HG03095 (cell line): ENCODE data around the gene LYPLAL1.
A peak's percentile ranks its signal among the peaks of the same experiment; 100 is the strongest.
"Not testable (repeated sequence)": the region's sequence is repeated elsewhere in the genome, so short reads cannot be mapped to it uniquely, and the experiment has no call there.

ENCODE experiments used
- ATAC-seq: cut with Tn5 transposase; IDR thresholded peaks from one replicate; pipeline ENCODE4 v1.9.1; 2021; ENCODE audit warnings: moderate library complexity; ENCODE audit not compliant: unreplicated experiment

LYPLAL1 gene

DNA sequence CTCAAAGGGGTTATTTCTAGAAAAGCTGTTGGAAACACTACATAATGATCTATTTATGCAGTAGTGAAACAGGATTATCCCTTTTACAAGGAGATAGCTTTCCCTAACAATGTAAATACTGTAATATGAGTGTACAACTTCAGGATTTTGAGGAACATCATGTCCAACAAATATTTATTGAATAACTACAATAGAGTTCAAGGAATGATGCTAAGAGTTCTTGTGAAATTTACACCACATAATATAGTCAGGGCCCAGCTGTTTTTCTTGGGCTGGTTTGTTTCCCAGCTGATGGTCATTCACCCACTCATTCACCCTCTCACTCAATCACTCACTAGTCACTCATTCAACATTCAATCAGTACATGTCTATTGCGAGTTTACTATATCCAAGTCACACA, 12.3 kb upstream of the LYPLAL1 start:
- ATAC-seq: no peak

DNA sequence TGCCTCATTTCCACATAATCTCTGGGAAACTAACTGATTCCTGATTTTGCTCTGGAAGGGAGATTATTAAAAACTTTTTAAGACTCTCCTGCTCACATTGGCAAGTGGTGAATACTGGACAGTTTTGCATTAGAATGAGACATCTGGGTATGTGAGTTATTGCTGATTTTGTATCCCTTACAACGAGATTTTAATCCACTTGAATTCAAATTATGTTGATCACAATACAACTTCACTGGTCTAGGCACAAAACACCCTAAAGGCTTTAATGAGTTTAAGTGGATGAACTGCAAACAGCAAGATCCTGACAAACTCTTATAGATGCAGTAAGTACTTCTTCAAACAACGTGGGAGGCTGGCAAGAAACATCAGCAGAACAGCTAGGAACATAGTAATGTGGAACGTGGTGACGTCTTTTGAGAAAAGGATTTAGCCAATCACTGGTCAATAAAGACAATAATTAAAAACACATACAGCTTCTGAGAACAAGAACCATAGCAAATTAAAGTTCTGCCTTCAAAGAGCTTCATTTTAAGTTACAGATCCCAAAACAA, 10.2 kb upstream of the LYPLAL1 start:
- no peak for ATAC-seq

GRCh38 chr1:219171192-219171935, 2.3 kb upstream of the LYPLAL1 start:
- no peak for ATAC-seq

DNA sequence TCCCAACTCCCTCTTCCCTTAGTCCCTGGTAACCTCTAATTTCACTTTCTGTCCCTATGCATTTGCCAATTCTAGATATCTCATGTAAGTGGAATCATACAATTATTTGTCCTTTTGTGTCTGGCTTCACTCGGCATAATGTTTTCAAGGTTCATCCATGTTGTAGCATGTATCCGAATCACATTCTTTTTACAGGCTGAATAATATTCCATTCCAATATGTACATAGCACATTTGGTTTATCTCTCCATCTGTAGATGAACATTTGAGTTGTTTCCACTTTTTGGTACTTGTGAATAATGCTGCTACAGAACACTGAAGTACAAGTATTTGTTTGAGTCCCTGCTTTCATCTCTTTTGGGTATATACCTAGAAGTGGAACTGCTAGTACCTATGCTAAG, 857 bp upstream of the LYPLAL1 start:
- ATAC-seq: no peak

- ATAC-seq: peak; percentile 2
Measured at GRCh38 chr1:219173434-219173757, 282 bp upstream of the LYPLAL1 start.

DNA sequence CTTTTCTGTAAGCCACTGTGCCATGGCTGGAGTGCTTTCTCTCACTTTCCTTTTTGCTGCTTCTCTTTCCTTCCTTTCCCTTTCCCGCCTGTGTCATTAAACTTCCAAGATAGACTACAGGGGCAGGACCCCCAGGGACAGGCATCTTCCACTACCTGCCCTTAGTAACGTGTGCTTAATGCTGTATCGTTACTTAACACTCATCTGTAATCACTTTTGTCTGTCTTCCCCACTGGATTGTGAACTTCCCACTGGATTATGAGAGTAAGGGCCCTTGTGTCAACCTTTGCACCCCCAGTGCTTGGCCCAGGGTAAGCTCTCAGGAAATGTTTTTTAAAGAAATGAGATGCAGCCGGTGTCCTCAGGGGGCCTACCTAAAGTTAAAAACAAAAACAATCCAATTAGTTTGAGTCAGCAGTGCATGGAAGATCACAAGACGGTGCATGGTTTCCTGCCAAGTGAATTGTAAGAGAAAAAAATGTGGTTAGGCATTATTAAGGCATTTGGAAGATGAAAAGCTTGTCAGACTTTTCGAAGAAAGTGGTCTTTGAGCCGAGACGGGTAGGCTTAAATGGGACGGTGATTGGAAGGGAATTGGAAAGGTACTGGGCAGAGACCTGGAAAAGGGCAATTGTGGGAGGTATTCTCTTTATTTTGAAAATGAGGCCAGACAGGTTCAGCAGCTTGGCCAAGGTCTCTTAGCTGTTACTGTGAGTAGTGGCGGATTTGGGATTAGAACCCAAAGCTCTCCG, 958 bp downstream of the LYPLAL1 start:
- ATAC-seq: peak; percentile 36

DNA sequence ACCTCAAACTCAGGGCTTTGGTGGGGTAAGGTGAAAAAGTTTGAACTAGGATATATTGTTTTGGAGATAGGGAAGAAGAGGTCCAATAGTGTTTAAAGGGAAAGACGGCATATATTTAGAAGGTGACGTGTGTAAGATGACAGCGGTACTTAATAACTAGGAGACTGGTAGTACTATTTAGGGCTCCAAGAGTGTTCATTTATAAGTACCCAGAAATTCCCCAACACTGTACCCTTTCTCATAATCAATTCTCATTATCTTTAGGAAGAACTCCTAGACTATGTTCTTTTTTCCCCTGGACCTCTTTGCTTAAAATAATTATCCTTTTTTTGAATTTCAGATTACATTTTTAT, 1.5 kb downstream of the LYPLAL1 start:
- ATAC-seq: no peak

- ATAC-seq: no peak
Measured at GRCh38 chr1:219176168-219176567, 2.5 kb downstream of the LYPLAL1 start.

GRCh38 chr1:219177363-219177762, 3.7 kb downstream of the LYPLAL1 start:
- peak; percentile 28 for ATAC-seq

- no peak for ATAC-seq
Measured at GRCh38 chr1:219177940-219178339, 4.3 kb downstream of the LYPLAL1 start.

DNA sequence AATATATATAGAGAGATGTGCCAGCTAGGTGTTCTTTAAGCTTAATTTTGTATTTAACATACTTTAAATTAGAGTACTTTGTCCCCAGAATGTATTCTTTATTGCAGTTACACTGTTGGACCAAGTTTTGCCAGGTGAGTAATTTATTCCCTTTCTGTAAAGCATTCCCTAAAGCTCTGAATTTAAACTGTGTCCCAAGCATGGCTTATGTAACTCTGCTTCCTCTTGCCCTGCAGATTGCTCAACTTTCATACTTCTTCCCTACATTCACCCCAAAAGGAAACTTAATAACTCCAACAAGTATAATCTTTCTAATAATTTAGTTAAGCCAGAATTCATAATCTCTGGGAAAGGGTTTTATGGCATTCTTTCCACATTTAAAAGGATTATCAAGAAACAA, 5.6 kb downstream of the LYPLAL1 start:
- no peak for ATAC-seq

DNA sequence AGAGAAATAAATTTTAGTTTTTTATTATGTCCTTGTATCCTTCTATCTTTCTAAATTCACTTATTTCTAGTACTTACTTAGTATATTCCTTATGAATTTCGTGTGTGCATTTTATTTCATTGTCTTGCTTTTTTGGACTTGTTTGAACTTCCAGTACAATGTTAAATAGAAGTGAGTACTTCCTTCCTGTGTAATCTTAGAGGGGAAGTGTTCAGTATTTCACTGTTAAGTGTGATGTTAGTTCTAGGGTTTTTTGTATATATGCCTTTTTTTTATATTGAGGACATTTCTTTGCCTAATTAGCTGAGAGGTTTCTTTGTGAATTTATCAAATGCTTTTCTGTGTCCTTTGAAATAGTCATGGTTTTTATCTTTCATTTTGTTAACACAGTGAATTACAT, 10.7 kb downstream of the LYPLAL1 start:
- no peak for ATAC-seq

- no peak for ATAC-seq
Measured at GRCh38 chr1:219185486-219186117, 11.9 kb downstream of the LYPLAL1 start.

- ATAC-seq: peak; percentile 45
Measured at GRCh38 chr1:219188331-219188803, 14.7 kb downstream of the LYPLAL1 start.

DNA sequence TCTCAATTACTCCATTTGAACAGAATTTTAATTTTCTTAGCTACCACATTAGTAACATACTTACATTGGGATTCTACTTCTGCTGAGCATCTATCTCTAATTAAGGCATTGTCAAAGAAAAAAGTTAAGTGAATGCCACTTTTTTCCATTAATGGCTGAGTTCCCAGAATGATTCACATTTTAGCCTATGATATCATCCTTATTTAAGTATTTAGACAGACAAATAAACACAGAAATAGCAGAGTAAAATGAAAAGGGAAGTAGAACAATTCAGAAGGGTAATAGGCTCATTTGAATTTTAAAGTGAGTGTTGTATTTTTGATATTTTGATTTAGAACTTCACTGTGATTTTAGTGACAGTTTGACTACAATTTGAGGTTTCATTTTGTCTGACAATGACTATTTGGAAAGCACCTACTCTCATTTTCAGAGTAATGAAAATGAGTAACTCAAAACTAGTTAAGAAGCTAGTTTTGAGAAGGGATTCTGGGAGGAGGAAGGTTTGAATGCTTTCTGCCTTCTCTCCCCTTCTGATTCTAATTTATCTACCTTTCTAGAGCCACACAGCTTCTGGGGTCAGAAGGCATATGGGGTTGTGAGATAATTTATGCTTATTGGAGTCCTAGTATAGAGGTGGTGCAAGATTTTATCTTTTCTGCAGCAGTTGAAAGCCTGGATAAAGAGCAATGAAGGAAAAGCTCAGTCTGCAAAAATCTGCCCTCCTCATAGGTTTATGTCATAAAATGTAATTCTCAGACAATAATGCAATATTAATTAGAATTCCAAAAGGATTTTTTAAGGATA, 15.5 kb downstream of the LYPLAL1 start:
- peak; percentile 75 for ATAC-seq

- no peak for ATAC-seq
Measured at GRCh38 chr1:219189952-219190351, 16.3 kb downstream of the LYPLAL1 start.

DNA sequence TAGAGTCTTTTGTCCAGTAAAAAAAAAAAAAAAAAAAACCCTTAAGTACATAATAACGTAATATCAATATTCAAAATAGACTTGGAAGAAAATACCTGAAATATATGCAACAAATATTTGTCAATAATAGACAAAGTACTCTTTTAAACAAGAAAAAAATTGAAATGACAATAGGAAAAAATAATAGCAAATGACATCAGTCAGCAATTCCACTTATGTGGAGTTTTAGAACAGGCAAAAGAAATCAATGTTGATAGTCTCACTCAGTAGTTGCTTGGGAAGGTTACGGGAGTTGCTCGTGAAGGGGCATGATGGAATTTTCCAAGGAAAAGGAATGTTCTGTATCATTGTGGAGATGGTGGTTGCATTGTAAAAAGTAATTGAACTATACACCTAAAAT, 16.9 kb downstream of the LYPLAL1 start:
- no peak for ATAC-seq

GRCh38 chr1:219195833-219196232, 22.2 kb downstream of the LYPLAL1 start:
- not testable (repeated sequence) for ATAC-seq

GRCh38 chr1:219201656-219202055, 28.0 kb downstream of the LYPLAL1 start:
- ATAC-seq: no peak

- no peak for ATAC-seq
Measured at GRCh38 chr1:219202567-219202966, 28.9 kb downstream of the LYPLAL1 start.

- ATAC-seq: no peak
Measured at GRCh38 chr1:219206350-219206749, 32.7 kb downstream of the LYPLAL1 start.
